HG02571 (cell line): ENCODE data around the gene GOLGA6L22.
"Not testable (repeated sequence)": the region's sequence is repeated elsewhere in the genome, so short reads cannot be mapped to it uniquely, and the experiment has no call there.

Experiments
- ATAC-seq: cut with Tn5 transposase; IDR thresholded peaks from one replicate; pipeline ENCODE4 v1.9.1; 2021; ENCODE audit warnings: mild to moderate bottlenecking, moderate library complexity; ENCODE audit not compliant: unreplicated experiment

Gene GOLGA6L22, protein sequence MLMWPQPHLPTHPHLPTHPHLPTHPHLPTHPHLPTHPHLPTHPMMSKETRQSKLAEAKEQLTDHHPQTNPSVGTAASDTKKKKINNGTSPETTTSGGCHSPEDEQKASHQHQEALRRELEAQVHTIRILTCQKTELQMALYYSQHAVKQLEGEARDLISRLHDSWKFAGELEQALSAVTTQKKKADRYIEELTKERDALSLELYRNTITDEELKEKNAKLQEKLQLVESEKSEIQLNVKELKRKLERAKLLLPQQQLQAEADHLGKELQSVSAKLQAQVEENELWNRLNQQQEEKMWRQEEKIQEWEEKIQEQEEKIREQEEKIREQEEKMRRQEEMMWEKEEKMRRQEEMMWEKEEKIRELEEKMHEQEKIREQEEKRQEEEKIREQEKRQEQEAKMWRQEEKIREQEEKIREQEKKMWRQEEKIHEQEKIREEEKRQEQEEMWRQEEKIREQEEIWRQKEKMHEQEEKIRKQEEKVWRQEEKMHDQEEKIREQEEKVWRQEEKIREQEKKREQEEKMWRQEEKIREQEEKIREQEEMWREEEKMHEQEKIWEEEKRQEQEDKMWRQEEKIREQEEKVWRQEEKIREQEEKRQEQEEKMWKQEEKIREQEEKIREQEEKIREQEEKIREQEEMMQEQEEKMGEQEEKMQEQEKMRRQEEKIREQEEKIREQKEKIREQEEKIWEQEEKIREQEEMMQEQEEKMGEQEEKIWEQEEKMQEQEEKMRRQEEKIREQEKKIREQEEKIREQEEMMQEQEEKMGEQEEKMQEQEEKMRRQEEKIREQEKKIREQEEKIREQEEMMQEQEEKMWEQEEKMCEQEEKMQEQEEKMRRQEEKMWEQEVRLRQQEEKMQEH

DNA sequence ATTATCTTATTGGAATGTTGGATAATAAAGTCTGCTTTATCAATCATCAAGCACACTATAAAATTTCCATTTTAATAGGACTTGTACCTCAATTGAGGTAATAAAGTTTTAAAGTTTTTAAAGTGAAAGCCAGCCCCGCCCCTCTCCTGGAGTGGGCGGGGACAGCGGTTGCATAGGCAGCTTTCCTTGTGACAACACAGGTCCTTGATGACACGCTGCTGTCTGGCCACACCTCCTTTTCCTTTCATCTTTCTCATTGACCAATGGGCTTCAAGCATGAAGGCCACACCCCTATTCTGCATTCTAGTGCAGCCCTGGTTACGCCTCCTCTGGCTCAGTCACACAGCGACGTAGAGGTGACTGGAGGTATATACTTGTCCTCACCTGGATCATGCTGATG, at the start of gene GOLGA6L22:
Gene GOLGA6L22, plus strand, starts transcription at position 301 of the 400 bp plus-strand sequence. Its CDS starts 91 bp downstream, at position 392.
- ATAC-seq, result not testable (repeated sequence)

DNA sequence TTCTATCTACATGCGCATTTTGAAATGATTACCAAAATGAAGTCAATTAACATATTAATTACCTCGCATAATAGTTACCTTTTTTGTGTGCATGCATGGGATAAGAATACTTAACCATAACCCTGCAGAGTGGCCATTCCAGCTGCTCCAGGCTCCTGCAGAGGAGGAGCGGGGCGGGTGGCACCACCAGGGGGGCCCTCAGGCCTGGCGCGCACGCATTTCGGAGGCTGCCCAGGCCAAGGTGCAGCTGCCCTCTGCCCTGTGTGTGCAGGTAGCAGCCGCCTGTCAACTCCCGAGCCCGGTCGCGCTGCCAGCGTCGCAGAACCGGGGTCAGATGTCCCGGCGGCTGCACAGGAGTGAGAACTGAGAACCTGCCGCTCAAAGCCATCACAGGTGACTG, 41.4 kb upstream of the GOLGA6L22 start:
- not testable (repeated sequence) for ATAC-seq

DNA sequence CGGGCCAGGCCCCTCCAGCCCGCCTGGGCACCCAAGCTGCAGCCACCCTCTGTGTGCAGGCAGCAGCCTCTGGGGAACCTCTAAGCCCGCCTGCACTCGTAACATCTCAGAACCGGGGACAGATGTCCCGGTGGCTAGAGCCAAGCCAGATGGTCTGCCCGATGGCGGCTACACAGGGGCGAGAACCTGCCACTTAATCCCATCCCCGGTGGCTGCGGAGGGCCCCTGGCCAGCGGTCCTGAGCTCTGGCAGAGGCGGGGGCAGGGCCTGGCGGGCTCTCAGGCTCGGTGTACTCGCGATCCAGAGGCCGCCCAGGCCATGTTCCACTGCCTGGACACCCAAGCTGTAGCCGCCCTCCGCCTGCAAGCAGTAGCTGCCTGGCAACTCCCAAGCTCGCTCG, 40.9 kb upstream of the GOLGA6L22 start:
- not testable (repeated sequence) for ATAC-seq

DNA sequence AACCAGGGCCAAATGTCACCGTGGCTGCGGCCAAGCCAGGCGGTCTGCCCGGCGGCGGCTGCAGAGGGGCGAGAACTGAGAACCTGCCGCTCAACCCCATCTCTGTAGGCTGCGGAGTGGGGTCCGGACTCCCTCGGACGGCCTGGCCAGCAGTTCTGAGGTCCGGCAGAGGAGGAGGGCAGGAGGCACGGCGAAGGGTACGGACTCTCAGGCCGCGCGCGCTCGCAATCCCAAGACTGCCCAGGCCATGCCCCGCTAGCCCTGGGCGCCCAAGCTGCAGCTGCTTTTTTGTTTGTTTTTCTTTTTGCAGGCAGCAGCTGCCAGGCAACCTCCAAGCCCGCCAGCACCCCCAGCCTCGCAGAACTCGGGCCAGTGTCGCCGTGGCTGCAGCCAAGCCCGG, 40.5 kb upstream of the GOLGA6L22 start:
- not testable (repeated sequence) for ATAC-seq

DNA sequence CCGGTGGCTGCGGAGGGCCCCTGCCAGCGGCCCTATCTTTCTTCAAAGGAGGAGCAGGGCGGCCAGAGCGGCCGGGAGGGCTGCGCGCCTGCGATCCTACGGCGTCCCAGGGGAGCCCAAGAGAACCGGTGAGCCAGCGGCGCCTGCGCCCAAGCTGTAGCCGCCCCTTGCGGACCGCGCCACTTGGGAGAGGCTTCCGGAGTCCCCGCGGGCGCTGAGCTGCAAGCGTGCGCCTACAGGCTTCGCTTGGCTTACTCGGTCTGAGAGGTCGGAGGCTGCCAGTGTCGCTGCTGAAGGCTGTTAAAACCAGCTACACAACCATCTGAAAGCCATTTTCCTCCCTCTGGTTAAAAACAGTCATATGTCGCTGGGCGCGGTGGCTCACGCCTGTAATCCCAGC, 40.0 kb upstream of the GOLGA6L22 start:
- not testable (repeated sequence) for ATAC-seq

DNA sequence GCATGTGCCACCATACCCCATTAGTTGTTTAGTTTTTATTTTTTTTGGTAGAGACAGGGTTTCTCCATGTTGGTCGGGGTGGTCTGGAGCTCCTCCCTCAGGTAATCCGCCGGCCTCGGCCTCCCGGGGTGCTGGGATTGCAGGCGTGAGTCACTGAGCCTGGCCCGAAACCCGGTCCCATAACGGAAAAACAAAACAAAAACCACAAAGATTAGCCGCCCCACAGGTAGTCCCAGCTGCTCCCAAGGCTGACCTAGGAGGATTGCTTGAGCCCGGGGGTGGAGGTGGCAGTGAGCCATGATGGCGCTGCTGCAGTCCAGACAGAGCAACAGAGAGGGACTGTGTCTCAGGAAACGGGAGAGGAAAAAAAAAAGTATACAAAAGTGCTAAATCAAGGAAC, 38.4 kb upstream of the GOLGA6L22 start:
- ATAC-seq, result not testable (repeated sequence)

DNA sequence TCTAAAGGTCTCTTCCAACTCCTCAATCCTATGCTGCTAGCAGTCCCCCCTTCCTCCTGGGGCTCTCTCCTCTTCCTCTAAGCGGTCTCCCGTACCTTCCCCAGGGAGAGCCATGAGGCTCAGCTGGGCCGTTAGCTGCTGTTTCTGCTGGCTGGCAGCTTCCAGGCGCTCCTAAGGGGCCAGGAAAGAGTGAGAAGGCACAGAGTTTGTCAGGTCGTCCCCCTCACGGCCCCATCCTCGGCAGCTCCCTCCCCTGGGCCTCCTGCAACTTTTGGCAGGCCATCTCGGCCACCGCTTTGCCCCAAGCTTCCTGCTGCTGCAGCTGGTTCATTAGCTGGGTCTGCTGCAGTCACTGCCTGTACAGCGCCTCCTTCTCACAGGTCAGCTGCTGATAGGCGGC, 29.3 kb upstream of the GOLGA6L22 start:
- ATAC-seq, result not testable (repeated sequence)

DNA sequence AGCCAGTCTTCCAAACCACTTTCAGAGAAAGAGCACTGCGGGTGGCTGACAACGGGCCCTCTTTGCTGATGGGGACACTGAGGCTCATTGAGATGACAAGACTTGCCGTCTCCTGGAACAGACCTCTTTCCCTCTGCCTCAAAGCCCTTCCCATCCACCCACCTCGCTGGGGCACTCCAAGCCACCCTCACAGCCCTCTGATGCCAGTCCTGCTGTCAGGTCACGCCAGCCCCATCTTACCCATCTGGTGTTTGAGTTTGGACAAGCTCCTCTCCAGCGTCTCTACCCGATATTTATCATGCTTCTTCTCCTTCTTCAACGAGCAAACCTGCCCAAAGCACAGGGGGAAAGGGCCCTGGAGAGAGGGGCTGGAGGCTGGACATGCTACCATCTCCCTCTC, 27.0 kb upstream of the GOLGA6L22 start:
- not testable (repeated sequence) for ATAC-seq

DNA sequence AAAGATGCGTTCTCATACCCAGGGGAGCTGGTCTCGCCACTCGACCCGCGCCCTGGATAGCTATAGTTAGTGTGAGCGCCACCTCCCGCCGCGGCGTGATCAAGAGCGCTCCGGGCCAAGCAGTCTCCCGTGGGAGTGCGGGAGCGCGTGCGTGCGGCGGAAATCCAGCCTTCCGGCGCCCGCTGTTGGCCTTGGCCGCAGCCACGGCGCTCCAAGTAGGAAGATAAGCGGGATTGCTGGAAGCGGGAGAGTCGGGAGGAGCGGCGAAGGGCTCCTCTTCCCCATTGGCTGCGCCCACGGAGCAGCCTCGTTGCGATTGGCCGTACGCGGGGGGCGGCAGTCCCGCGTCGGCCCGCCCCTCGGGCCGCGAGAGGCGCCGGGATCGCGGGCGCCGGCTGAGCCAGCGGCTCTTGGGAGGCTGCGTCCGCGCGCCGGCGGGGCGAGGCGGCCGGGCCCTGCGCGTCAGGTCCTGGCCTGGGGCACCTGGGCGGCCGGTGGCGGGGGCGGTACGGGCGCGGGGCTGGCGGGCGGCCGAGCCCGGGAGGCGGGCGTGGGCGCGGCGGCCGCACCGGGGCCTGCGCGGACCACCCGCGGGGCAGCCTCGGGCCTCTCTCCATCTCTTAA, 35.9 kb downstream of the GOLGA6L22 start:
- ATAC-seq, result not testable (repeated sequence)

DNA sequence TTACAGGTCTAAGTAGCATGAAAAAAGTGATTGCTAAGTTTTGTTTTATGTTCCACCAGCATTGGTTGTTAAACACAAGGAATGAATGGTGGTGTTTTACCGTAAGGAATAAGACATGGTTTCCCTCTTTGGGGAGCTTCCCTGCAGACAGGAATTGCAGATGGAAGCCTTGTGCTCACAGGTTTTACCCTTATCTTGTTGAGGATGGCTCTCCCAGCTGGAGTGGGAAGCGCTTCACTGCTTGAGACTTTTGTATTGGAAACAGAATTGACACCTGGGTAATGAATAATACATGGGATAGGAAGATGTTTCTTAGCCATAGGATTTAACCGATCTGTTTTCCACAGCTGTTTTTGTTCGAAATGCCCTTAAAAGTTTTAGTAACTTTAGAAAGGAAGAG, 38.5 kb downstream of the GOLGA6L22 start:
- ATAC-seq, result not testable (repeated sequence)

DNA sequence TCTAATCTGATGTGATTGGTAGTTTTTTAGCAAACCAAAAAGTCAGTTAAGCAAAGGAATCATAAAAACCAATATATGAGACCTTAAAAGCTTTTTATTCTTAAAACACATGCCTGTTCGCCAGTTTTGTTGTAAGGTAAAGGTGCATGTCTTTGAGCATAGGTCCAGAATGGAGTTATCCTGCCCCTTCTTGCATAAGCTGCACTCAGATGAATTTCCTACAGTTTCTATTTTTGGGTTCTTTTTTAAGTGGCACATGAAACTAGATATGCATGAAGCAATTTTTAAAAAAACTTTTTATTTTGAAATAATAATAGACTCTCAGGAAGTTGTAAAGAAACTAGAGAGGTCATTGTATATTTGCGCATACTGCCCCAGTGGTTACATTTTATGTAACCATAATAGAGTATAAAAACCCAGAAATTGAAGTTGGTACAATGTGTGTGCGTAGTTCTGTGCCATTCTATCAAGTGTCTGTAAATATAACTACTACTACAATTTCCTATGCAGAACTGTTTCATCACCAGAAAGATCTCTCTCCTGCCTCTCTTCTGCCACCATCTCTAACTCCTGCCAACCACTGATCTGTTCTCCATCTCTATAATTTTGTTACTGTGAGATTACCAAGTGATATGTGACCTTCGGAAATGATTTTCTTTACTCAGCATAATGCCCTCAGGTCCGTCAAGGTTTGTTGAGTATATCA, 39.7 kb downstream of the GOLGA6L22 start:
- ATAC-seq, result not testable (repeated sequence)

DNA sequence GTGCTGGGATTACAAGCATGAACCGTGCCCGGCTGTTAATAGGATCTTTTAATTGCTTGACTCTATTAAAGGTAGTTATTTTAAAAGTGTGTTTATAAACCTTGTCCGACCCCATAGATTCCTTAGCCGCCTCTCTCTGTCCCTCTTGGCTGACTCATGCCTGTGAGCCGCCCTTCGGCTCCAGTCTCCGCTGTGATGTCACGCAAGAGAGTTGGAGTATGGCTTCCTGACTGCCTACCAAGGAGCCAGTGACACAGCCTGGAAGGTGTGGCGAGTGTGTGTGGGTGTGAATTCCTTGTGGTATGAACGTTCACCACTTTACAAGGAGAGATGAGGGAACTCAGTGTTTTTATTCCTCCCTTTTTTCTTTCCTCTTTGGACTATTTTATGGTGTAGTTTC, 43.6 kb downstream of the GOLGA6L22 start:
- ATAC-seq, result not testable (repeated sequence)

DNA sequence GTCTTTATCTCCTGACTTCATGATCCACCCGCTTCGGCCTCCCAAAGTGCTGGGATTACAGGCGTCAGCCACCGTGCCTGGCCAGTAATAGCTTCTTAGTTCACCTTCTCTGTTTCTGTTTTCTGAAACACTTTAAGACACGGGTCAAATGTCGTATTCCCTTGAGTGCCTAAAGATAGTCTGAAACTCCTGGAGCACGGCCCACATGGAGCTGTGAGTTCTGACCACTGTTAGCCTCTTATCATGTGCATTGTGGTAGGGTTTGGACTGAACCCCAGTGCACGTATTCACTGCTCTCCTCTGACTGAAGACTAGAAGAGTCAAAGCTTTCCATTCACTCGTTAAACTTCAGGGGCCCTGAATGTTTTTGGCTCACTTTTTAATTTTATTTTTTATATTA, 48.3 kb downstream of the GOLGA6L22 start:
- not testable (repeated sequence) for ATAC-seq

DNA sequence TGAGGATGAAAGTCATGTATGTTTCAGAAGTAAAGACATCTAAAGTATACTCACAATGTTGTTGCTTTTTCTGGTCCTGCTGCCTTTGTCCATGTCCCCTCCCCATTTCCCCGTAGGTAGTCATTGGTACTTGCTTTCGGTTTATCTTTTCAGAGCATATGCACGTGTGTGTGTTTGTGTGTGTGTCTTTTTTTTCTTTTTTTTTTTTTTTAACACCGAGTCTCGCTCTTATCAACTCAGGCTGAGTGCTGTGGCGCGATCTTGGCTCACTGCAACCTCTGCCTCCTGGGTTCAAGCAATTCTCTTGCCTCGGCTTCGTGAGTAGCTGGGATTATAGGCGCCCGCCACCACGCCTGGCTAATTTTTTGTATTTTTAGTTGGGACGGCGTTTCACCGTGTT, 57.4 kb downstream of the GOLGA6L22 start:
- ATAC-seq, result not testable (repeated sequence)
